ENCODE results near the gene VENTX.

GRCh38 chr10:133235932-133236331 lies 1.7 kb upstream of the VENTX start:
- TF ChIP-seq, protein P1, sequence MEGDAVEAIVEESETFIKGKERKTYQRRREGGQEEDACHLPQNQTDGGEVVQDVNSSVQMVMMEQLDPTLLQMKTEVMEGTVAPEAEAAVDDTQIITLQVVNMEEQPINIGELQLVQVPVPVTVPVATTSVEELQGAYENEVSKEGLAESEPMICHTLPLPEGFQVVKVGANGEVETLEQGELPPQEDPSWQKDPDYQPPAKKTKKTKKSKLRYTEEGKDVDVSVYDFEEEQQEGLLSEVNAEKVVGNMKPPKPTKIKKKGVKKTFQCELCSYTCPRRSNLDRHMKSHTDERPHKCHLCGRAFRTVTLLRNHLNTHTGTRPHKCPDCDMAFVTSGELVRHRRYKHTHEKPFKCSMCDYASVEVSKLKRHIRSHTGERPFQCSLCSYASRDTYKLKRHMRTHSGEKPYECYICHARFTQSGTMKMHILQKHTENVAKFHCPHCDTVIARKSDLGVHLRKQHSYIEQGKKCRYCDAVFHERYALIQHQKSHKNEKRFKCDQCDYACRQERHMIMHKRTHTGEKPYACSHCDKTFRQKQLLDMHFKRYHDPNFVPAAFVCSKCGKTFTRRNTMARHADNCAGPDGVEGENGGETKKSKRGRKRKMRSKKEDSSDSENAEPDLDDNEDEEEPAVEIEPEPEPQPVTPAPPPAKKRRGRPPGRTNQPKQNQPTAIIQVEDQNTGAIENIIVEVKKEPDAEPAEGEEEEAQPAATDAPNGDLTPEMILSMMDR (IDR thresholded peaks at IDR 0.05; ENCODE audit: low read depth, low read length, poor library complexity, severe bottlenecking), result no peak
- no peak for TF ChIP-seq EZH2phosphoT487 (IDR thresholded peaks at IDR 0.05; ENCODE audit: borderline replicate concordance, low read length)

Measured in DOHH2 (cell line).